Ovary (tissue), 9 donors: ENCODE measurements around the gene MPPED2. TPM values are rescaled to one million over a fixed set of nuclear protein-coding genes. Genes with fewer than 3 reads are reported as not detected.

Experiments
- DNase-seq, 5 donors: peaks; one replicate each; pipeline ENCODE4 v3.0.0-alpha.2; 2019 to 2020
- H3K27ac ChIP-seq, 2 donors: fragments of 200-600 bp; one replicate each; pipeline versions ENCODE4 v1.5.1 to v1.8.0; 2019 to 2022
- H3K27me3 ChIP-seq: fragments of 200-600 bp; one replicate; pipeline ENCODE4 v1.8.0; 2022
- H3K36me3 ChIP-seq: fragments of 200-600 bp; sonication (generic); one replicate; pipeline ENCODE4 v1.5.1; 2019
- H3K4me1 ChIP-seq: one replicate; pipeline ENCODE4 v1.8.1; 2013; ENCODE audit warnings: mild to moderate bottlenecking, moderate library complexity; ENCODE audit not compliant: insufficient read depth
- H3K4me3 ChIP-seq: fragments of 200-600 bp; sonication (generic); one replicate; pipeline ENCODE4 v1.5.1; 2017
- H3K9me3 ChIP-seq, 2 donors: fragments of 200-600 bp in 1 of 2; sonication (generic) in 1 of 2; one replicate each; pipeline versions ENCODE4 v1.5.1 to v1.8.1; 2013 to 2019; ENCODE audit warnings: mild to moderate bottlenecking in 1 of 2, moderate library complexity in 1 of 2
- EP300 ChIP-seq: sonication (generic); formaldehyde crosslinking; IDR thresholded peaks from one replicate; pipeline ENCODE4 v1.6.1; 2017; ENCODE audit warnings: antibody characterized with exemption
- POLR2A ChIP-seq: fragments of 450-650 bp; IDR thresholded peaks from one replicate; pipeline ENCODE4 v1.6.1; 2017; ENCODE audit warnings: antibody characterized with exemption, mild to moderate bottlenecking, moderate library complexity
- WGBS, 3 donors: extraction: QIAGEN DNeasy Blood & Tissue Kit in 1 of 3; methylation state at CpG; one replicate each; pipeline versions ENCODE4 v1.1.5 to v1.1.7; 2013 to 2017; 5-methylcytosine and 5-hydroxymethylcytosine counted together
- intact Hi-C, 4 donors: fragments of 100-400 bp; cut with DNase I; formaldehyde crosslinking; loops; one replicate each; pipeline versions ENCODE4 v1.11.0 to v1.15.1; 2022 to 2023
- polyA plus RNA-seq, 2 donors: library from polyadenylated mRNA; stranded (reverse); fragments of 200-250 nt in 1 of 2; fragments of 350-450 nt in 1 of 2; fragmentation: Illumina TruSeq in 1 of 2; extraction: RNeasy Lipid Tissue Mini Kit (QIAGEN cat#74804) in 1 of 2; gene quantifications; one replicate each; pipeline ENCODE4 v1.2.3, GENCODE V29; 2013 to 2014
- total RNA-seq, 7 donors: library from RNA; depleted of rRNA in 2 of 7; stranded (reverse); fragments of >200 nt in 2 of 7; fragmentation: NEBNext Ultra II Directional in 3 of 7; extraction: Animal tissue kit (Norgen Biotek cat#: 25700) in 3 of 7; gene quantifications; one replicate each; pipeline versions ENCODE4 v1.1.0 to v1.2.4, GENCODE V29; 2016 to 2023
- TF ChIP-seq, protein P1 (sequence below), 3 donors: fragments of 450-650 bp in 2 of 3; fragments of 200-600 bp in 1 of 3; IDR thresholded peaks; one replicate each; pipeline versions ENCODE4 v1.5.1 to v1.8.0; 2016 to 2022; ENCODE audit warnings: antibody characterized with exemption in 3 of 3, mild to moderate bottlenecking in 1 of 3
- donor health status: DM: no; HTN: no; CAD: no; lungs with moderate emphysema.
- donor health status: DM: no; HTN: no; CAD: no.
- donor health status: Bipolar disorder and iron deficiency.
- donor health status: DM: yes; HTN: yes; CAD: no.
- donor health status: DM: no; HTN: no; CAD: no.
- donor health status: DM: yes; HTN: yes; CAD: no.

Gene MPPED2
- total and polyA plus RNA-seq, 9 donors, result 0.30 to 10.1 (median 2.9) TPM

DNA sequence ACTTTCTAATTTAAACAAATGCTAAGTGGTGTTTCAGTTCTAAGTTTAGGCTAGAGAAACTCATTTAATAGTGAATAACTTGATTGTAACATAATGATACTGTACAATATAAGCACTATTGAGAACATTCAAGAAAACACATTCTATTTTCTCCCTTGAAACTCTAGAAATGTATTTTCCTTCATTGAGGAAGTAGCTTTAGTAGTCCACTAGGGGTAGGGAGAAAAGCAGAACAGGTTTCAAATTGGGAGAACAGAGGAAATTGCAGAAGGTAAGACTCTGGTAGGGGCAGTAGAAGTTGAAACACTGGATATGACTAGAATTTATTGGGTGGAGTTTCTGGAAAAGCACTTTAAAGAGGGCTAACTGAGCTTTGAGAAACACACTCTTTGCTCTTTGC is 31.6 kb upstream of the MPPED2 start:
- TF ChIP-seq, protein P1, sequence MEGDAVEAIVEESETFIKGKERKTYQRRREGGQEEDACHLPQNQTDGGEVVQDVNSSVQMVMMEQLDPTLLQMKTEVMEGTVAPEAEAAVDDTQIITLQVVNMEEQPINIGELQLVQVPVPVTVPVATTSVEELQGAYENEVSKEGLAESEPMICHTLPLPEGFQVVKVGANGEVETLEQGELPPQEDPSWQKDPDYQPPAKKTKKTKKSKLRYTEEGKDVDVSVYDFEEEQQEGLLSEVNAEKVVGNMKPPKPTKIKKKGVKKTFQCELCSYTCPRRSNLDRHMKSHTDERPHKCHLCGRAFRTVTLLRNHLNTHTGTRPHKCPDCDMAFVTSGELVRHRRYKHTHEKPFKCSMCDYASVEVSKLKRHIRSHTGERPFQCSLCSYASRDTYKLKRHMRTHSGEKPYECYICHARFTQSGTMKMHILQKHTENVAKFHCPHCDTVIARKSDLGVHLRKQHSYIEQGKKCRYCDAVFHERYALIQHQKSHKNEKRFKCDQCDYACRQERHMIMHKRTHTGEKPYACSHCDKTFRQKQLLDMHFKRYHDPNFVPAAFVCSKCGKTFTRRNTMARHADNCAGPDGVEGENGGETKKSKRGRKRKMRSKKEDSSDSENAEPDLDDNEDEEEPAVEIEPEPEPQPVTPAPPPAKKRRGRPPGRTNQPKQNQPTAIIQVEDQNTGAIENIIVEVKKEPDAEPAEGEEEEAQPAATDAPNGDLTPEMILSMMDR (IDR thresholded peaks at IDR 0.05), result no peak
- no peak for TF ChIP-seq POLR2A
- TF ChIP-seq EP300, result no peak
- Histone ChIP-seq H3K4me1 (no peaks in the 10 kb centered on the region), H3K27ac (no peak overlapping the region), H3K27me3 (no peaks in the 10 kb centered on the region), H3K36me3 (no peaks in the 10 kb centered on the region), H3K4me3 (no peak overlapping the region), H3K9me3 (no peaks in the 10 kb centered on the region)
- intact Hi-C loops, result no loop called here
- no peak for DNase-seq

DNA sequence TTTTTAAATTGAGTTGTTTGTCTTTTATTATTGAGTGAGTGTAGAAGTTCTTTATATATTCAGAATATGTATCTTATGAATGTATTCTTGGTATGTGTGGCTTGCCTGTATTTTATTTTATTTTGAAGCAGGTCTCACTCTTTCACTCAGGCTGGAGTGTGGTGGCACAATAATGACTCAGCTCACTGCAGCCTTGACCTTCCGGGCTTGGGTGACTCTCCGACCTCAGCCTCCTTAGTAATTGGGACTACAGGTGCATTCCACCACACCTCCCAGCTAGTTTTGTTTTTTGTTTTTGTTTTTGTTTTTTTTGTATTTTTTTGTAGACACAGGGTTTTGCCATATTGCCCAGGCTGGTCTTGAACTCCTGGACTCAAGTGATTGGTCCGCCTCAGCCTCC is 24.5 kb upstream of the MPPED2 start:
- Histone ChIP-seq H3K9me3 (no peaks in the 10 kb centered on the region), H3K36me3 (no peaks in the 10 kb centered on the region), H3K4me1 (no peaks in the 10 kb centered on the region), H3K27me3 (no peaks in the 10 kb centered on the region), H3K27ac (no peak overlapping the region), H3K4me3 (no peak overlapping the region)
- no peak for DNase-seq
- TF ChIP-seq POLR2A (no peak), EP300 (no peak)
- TF ChIP-seq, protein P1 (IDR thresholded peaks at IDR 0.05), result no peak
- intact Hi-C loops, result no loop called here
- 85 to 93% (median 89%) methylated on average over 3 of the region's 3 CpGs for WGBS, 3 donors

DNA sequence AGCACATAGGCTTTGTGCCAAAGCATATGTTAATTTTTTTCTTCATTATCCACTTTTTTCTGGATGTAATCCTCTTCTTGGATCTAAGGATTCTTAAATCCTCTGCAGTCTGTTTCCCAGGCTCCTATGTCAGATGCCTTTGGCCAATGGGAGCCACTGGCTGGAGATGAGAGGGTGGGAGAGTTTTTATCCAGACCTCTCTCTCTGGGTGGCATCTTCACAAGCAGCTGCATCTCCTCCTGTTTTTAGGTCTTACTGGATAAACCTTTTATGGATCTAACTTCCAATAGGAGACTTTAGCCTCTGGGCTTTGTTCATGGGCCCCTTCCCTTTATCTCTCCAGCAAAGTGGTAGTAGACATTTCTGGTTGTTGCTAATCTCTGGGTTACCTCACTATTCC is 22.4 kb upstream of the MPPED2 start:
- intact Hi-C loops, result no loop called here
- no peaks in the 10 kb centered on the region for H3K36me3 ChIP-seq
- TF ChIP-seq, protein P1 (IDR thresholded peaks at IDR 0.05), result no peak
- no peak for TF ChIP-seq POLR2A
- no peak for TF ChIP-seq EP300
- DNase-seq, result no peak
- H3K4me1 ChIP-seq, result no peaks in the 10 kb centered on the region
- H3K27me3 ChIP-seq, result no peaks in the 10 kb centered on the region
- H3K4me3 ChIP-seq, result no peak overlapping the region
- no peak overlapping the region for H3K27ac ChIP-seq
- H3K9me3 ChIP-seq, result no peaks in the 10 kb centered on the region

DNA sequence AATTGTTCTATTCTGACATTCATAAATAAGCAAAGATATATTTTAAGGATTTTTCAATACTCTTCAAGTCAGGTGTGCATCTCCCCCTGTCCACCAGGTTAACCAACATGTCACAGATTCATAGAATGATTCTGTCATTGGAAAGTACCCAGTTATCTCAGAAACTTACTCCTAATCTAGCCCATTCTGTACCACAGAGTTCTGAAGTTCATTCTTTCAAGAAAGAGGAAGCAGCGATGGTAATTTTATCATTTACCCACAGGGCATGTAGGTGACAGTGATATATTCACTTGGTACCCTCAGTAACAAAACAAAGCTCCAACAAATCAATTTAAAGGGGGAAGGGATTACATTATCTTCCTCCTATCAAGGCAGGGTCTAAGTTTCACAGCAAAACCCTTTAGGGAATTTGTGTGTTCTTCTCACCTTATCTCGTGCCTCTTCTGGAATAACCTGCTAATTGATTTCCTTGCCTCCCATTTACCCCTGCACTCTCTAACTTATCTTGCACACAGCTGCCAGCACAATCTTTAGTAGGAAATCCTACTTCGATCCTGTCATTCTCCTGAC is 19.0 kb upstream of the MPPED2 start:
- H3K9me3 ChIP-seq, result no peaks in the 10 kb centered on the region
- H3K27me3 ChIP-seq, result no peaks in the 10 kb centered on the region
- TF ChIP-seq, protein P1 (IDR thresholded peaks at IDR 0.05), result no peak
- no peak for TF ChIP-seq POLR2A
- no peak for TF ChIP-seq EP300
- no peak for DNase-seq
- no peaks in the 10 kb centered on the region for H3K4me1 ChIP-seq
- intact Hi-C loops, result no loop called here
- H3K36me3 ChIP-seq, result no peaks in the 10 kb centered on the region
- no peak overlapping the region for H3K4me3 ChIP-seq
- H3K27ac ChIP-seq, result no peak overlapping the region
- 36 to 49% (median 39%) methylated on average over 3 of the region's 3 CpGs for WGBS, 3 donors

DNA sequence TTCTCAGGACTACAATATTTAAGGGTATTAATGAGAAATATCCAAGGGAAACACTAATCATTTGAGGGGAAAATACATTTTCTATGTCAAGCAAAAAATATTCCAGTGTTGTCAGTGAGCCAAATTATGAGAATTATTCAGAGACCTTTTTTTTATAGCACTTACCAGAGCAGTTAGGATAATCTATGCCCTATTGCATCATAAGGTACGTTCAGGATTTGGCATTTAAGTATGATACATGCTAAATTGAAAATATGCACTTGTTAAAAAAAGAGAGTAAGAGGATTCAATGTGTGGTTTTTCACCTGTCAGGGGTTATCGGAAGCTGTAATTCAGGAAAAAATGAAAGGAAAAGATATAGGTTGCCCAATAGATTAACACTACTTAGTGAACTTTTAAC is 17.2 kb upstream of the MPPED2 start:
- TF ChIP-seq POLR2A, result no peak
- TF ChIP-seq, protein P1 (IDR thresholded peaks at IDR 0.05), result no peak
- no peak for TF ChIP-seq EP300
- Histone ChIP-seq H3K27me3 (no peaks in the 10 kb centered on the region), H3K9me3 (no peaks in the 10 kb centered on the region), H3K36me3 (no peaks in the 10 kb centered on the region), H3K27ac (no peak overlapping the region), H3K4me3 (no peak overlapping the region), H3K4me1 (no peaks in the 10 kb centered on the region)
- WGBS, 3 donors, result 51 to 61% (median 60%) methylated on average over 2 of the region's 2 CpGs
- intact Hi-C loops, result no loop called here
- DNase-seq, result no peak
